SH-SY5Y (cell line): ENCODE results near the gene TENT4B.

Experiments
- GATA2 ChIP-seq: IDR thresholded peaks from 2 replicates; pipeline ENCODE4 v1.6.1; 2011; ENCODE audit warnings: mild to moderate bottlenecking, low read depth, low read length
- GATA3 ChIP-seq: IDR thresholded peaks from 2 replicates; pipeline ENCODE4 v1.6.1; 2011; ENCODE audit warnings: low read depth, mild to moderate bottlenecking, low read length, moderate library complexity

- TF ChIP-seq GATA2 (no peak), GATA3 (no peak)
Observed at GRCh38 chr16:50146479-50147435, 6.3 kb upstream of the TENT4B start.
